Measurements from ENCODE around the gene HAPLN2. TPM values are rescaled to one million over a fixed set of nuclear protein-coding genes. Genes with fewer than 3 reads are reported as not detected.
A peak's percentile ranks its signal among the peaks of the same experiment; 100 is the strongest.

HAPLN2 gene
- not detected in 2 replicates for total RNA-seq
- not detected in 2 replicates for polyA plus RNA-seq

DNA sequence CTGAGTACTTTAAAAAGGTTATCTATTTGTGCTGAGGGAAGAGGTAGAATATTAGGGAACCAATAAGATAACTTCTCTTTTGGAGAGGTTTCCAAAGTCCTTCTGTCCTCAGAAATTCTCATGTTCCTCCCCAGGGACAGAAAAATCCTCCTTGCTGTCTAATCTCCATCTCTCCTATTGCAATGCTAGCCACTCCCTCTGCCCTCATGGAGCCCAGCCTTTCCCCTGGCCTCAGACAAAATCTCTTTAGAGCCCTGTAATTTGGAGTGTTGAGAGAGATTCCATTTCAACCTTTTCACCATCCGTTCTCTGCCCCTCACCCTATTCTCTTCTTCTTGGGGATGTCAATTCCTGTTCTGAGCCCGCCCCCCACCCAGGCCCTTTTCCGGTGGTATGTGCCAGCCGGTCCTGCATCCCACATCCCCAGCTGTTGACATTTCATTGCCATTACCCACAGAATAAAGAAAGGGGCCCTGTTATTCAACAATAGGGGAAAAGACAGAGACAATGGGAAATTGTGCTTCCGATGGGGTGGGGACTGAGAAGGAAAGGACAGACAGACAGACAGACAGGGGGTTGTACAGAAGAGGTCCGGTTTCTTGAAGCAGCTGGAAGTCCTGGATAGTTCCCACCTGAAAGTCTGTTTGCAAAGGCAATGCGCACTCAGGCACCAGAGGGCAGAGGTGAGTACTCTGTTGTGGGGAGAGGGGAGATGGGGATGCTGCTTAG is at the start of gene HAPLN2:
Gene HAPLN2, plus strand, starts transcription at position 563 of the 729 bp plus-strand sequence. CDS start 4,076 bp downstream, outside the sequence.
- no peak within 1 kb of the TSS for H3K4me2 ChIP-seq
- WGBS (ENCODE audit: low lambda C conversion rate, missing lambda C conversion rate) = 11% methylated on average over 7 of the region's 7 CpGs
- DNase-seq (ENCODE audit: low spot score) = peak; percentile 55
- H3K4me3 ChIP-seq = no peak within 1 kb of the TSS
- H3K36me3 ChIP-seq (replicated peaks; ENCODE audit: insufficient read depth, low read depth) = no peaks in the 10 kb centered on the region
- H3K27me3 ChIP-seq = peaks cover 50% of the 10 kb centered on the region
- no peaks in the 10 kb centered on the region for H3K79me2 ChIP-seq
- H3K27ac ChIP-seq = no peak within 1 kb of the TSS
- H4K20me1 ChIP-seq (ENCODE audit: insufficient read depth, poor library complexity, severe bottlenecking) = no peaks in the 10 kb centered on the region
- no peaks in the 10 kb centered on the region for H3K9me3 ChIP-seq (ENCODE audit: low read depth)
- H3K9me2 ChIP-seq (replicated peaks; ENCODE audit: insufficient read depth) = no peaks in the 10 kb centered on the region
- TF ChIP-seq EZH2phosphoT487 (IDR thresholded peaks at IDR 0.05; ENCODE audit: low read depth, severe bottlenecking, unreplicated experiment) (no peak), EZH2 (IDR thresholded peaks at IDR 0.05; ENCODE audit: borderline replicate concordance) (no peak)
- TF ChIP-seq, protein P1, sequence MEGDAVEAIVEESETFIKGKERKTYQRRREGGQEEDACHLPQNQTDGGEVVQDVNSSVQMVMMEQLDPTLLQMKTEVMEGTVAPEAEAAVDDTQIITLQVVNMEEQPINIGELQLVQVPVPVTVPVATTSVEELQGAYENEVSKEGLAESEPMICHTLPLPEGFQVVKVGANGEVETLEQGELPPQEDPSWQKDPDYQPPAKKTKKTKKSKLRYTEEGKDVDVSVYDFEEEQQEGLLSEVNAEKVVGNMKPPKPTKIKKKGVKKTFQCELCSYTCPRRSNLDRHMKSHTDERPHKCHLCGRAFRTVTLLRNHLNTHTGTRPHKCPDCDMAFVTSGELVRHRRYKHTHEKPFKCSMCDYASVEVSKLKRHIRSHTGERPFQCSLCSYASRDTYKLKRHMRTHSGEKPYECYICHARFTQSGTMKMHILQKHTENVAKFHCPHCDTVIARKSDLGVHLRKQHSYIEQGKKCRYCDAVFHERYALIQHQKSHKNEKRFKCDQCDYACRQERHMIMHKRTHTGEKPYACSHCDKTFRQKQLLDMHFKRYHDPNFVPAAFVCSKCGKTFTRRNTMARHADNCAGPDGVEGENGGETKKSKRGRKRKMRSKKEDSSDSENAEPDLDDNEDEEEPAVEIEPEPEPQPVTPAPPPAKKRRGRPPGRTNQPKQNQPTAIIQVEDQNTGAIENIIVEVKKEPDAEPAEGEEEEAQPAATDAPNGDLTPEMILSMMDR (IDR thresholded peaks at IDR 0.05; ENCODE audit: poor library complexity) = peak; percentile 38
- H2AFZ ChIP-seq = no peak within 1 kb of the TSS
- peaks cover 14% of the 10 kb centered on the region for H3K4me1 ChIP-seq (ENCODE audit: insufficient read depth)

DNA sequence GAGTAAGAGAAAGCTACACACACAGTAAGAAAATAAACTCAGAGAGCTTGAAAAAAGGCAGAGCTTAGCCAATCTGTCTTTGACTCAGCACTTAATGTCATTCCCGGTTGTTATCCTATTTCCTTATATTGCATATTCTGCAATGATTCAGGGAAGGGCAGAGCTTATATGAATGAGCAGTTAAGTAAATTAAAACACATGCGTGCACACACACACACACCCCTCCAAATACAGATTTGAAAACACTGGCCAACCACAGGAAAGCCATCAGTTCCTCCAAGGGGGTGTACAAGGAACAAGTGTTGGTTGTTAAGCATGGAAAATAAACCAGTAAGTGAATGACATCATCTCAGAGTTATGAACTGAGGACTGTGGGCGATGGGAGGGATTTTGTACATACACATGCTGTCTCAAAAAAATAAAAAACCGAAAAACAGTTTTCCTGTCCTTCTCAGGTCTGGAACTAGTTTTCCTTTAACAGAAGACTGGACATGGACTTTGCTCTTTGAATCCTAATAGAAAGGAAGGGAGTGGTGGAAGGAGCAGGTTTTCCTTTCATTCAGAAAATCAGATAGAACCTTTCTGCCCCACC is 47.9 kb upstream of the HAPLN2 start:
- peaks cover 9% of the 10 kb centered on the region for H3K79me2 ChIP-seq
- H3K4me2 ChIP-seq = peak overlapping the region; percentile 94
- H3K4me1 ChIP-seq (ENCODE audit: insufficient read depth) = peaks cover 8% of the 10 kb centered on the region
- H3K36me3 ChIP-seq (replicated peaks; ENCODE audit: insufficient read depth, low read depth) = no peaks in the 10 kb centered on the region
- H3K27me3 ChIP-seq = no peaks in the 10 kb centered on the region
- no peaks in the 10 kb centered on the region for H3K9me3 ChIP-seq (ENCODE audit: low read depth)
- peak overlapping the region; percentile 90 for H3K27ac ChIP-seq
- H4K20me1 ChIP-seq (ENCODE audit: insufficient read depth, poor library complexity, severe bottlenecking) = no peaks in the 10 kb centered on the region
- 32% methylated on average over 4 of the region's 4 CpGs for WGBS (ENCODE audit: low lambda C conversion rate, missing lambda C conversion rate)
- H3K9me2 ChIP-seq (replicated peaks; ENCODE audit: insufficient read depth) = no peaks in the 10 kb centered on the region
- peak; percentile 69 for DNase-seq (ENCODE audit: low spot score)
- no peak overlapping the region for H3K4me3 ChIP-seq
- TF ChIP-seq, protein P1 (IDR thresholded peaks at IDR 0.05; ENCODE audit: poor library complexity) = no peak
- TF ChIP-seq EZH2 (IDR thresholded peaks at IDR 0.05; ENCODE audit: borderline replicate concordance) (no peak), EZH2phosphoT487 (IDR thresholded peaks at IDR 0.05; ENCODE audit: low read depth, severe bottlenecking, unreplicated experiment) (no peak)
- H2AFZ ChIP-seq = no peak overlapping the region

DNA sequence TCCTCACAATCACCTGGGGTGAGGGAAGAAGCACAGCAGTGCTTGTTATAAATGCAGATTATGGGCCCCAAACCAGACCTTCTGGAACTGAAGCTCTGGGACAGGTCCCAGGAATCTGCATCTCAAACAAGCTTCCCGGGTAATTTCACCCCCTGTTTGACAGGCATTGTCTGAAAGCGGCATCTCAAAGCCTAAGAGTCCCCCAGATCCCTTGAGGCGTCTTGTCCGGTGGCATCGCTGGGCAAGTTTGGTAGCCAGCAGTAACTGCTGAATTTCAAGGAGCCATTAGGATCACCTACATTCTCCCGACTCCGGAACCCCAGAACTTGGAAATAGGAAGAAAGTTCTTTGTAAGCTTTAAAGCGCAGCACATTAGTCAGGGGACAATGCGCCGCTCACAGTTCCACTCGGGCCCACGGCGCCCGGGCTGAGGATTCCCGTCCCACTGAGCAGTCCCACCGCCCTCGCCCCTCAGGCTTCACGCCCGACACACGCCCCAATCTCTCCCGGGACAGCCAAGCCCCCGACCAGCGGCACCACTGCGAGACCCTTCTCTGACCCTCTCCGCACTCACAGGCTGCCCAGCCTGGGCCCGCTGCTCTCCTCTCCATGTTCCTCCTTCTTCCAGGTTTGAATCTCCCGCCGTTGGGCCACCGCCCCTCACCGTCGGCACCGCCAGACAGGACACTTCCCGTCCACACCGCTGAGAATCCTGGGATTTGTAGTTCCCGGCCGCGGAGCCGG is 47.1 kb upstream of the HAPLN2 start, which contains the start of gene IQGAP3:
Gene IQGAP3, minus strand, starts transcription at position 647 of the 744 bp plus-strand sequence. Its CDS starts 36 bp downstream, at position 611.
- Histone ChIP-seq H3K4me2 (peak within 1 kb of the TSS; percentile 94), H3K4me3 (peak within 1 kb of the TSS; percentile 8), H3K4me1 (ENCODE audit: insufficient read depth) (peaks cover 8% of the 10 kb centered on the region), H2AFZ (peak within 1 kb of the TSS; percentile 26), H3K36me3 (replicated peaks; ENCODE audit: insufficient read depth, low read depth) (no peaks in the 10 kb centered on the region), H4K20me1 (ENCODE audit: insufficient read depth, poor library complexity, severe bottlenecking) (no peaks in the 10 kb centered on the region), H3K27ac (peak within 1 kb of the TSS; percentile 90), H3K27me3 (no peaks in the 10 kb centered on the region), H3K9me2 (replicated peaks; ENCODE audit: insufficient read depth) (no peaks in the 10 kb centered on the region), H3K79me2 (peaks cover 9% of the 10 kb centered on the region), H3K9me3 (ENCODE audit: low read depth) (no peaks in the 10 kb centered on the region)
- TF ChIP-seq, protein P1 (IDR thresholded peaks at IDR 0.05; ENCODE audit: poor library complexity) = no peak
- TF ChIP-seq EZH2phosphoT487 (IDR thresholded peaks at IDR 0.05; ENCODE audit: low read depth, severe bottlenecking, unreplicated experiment) = no peak
- TF ChIP-seq EZH2 (IDR thresholded peaks at IDR 0.05; ENCODE audit: borderline replicate concordance) = no peak
- under 1% methylated on average over 38 of the region's 38 CpGs for WGBS (ENCODE audit: low lambda C conversion rate, missing lambda C conversion rate)
- peak; percentile 95 for DNase-seq (ENCODE audit: low spot score)

Data from hepatocyte (in vitro differentiated cells).